ENCODE data around the gene PTX3.

PTX3 gene

GRCh38 chr3:157428853-157429252, 7.8 kb upstream of the PTX3 start:
- TF ChIP-seq YY1 (IDR thresholded peaks at IDR 0.05; ENCODE audit: low read depth) (no peak), EGR1 (IDR thresholded peaks at IDR 0.05) (no peak), NFIC (IDR thresholded peaks at IDR 0.05) (no peak), EP300 (IDR thresholded peaks at IDR 0.05; ENCODE audit: borderline replicate concordance) (no peak), TCF12 (IDR thresholded peaks at IDR 0.05; ENCODE audit: low read depth) (no peak)

DNA sequence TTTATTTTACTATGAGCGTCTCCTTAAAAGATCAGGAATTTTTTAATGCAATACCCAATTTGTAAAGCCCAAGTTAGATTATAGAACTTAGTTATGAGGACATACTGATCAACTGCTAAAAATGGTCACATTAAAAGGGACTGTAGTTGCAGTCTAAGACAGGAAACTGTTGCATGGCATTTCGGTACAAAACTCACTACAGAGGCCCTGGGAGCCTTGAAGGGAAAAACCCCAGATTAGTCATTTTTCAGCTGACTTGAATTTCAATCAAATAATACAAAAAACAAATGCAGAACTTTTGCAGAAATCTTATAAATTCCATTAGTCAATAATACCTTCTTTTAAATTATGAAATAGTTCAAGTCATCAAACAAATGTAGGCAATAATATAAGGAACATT, 6.9 kb upstream of the PTX3 start:
- TF ChIP-seq FOXM1 (IDR thresholded peaks at IDR 0.05; ENCODE audit: borderline replicate concordance, low read depth) (no peak), USF1 (IDR thresholded peaks at IDR 0.05) (no peak), TAF1 (IDR thresholded peaks at IDR 0.05; ENCODE audit: low read depth) (no peak), TEAD4 (IDR thresholded peaks at IDR 0.05) (no peak), RAD21 (IDR thresholded peaks at IDR 0.05; ENCODE audit: low read depth) (no peak), YY1 (IDR thresholded peaks at IDR 0.05; ENCODE audit: low read depth) (no peak), ZBTB7A (IDR thresholded peaks at IDR 0.05; ENCODE audit: low read depth) (no peak), EP300 (IDR thresholded peaks at IDR 0.05; ENCODE audit: borderline replicate concordance) (no peak), CEBPB (IDR thresholded peaks at IDR 0.05) (no peak), NFIC (IDR thresholded peaks at IDR 0.05) (no peak), MAX (IDR thresholded peaks at IDR 0.05) (no peak)

DNA sequence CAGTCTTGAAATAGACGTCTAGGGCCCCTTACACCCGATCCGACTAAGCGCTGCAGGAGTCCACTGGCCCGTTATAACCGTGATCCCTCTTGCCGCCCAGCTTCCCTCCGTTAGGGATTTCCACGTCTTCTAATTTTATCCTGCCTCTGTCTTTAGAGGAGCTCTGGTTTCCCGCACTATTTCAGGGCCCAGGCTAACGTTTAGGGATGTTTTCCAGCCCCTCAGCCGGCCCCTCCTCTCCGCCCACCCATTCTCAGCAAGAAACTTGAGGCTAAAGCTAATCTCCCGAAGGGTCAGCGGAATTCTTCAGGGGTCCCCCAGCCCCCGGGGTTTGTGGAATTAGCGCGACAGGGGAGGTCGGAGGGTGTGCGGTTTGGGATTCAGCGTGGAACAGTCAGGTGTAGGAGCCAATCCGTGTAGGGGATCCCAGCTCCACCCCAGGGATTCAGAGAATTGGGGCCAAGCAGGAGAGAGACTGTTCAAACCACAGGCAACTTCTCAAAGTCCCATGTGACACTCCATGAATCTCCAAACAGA, 1.6 kb downstream of the PTX3 start:
- TF ChIP-seq ZBTB7A (IDR thresholded peaks at IDR 0.05; ENCODE audit: low read depth) (no peak; the same call in 1 of the 2 replicates), CEBPB (IDR thresholded peaks at IDR 0.05) (no peak), NFIC (IDR thresholded peaks at IDR 0.05) (no peak), MAX (IDR thresholded peaks at IDR 0.05) (no peak), TEAD4 (IDR thresholded peaks at IDR 0.05) (no peak), USF1 (IDR thresholded peaks at IDR 0.05) (no peak)
- TF ChIP-seq, protein P1, sequence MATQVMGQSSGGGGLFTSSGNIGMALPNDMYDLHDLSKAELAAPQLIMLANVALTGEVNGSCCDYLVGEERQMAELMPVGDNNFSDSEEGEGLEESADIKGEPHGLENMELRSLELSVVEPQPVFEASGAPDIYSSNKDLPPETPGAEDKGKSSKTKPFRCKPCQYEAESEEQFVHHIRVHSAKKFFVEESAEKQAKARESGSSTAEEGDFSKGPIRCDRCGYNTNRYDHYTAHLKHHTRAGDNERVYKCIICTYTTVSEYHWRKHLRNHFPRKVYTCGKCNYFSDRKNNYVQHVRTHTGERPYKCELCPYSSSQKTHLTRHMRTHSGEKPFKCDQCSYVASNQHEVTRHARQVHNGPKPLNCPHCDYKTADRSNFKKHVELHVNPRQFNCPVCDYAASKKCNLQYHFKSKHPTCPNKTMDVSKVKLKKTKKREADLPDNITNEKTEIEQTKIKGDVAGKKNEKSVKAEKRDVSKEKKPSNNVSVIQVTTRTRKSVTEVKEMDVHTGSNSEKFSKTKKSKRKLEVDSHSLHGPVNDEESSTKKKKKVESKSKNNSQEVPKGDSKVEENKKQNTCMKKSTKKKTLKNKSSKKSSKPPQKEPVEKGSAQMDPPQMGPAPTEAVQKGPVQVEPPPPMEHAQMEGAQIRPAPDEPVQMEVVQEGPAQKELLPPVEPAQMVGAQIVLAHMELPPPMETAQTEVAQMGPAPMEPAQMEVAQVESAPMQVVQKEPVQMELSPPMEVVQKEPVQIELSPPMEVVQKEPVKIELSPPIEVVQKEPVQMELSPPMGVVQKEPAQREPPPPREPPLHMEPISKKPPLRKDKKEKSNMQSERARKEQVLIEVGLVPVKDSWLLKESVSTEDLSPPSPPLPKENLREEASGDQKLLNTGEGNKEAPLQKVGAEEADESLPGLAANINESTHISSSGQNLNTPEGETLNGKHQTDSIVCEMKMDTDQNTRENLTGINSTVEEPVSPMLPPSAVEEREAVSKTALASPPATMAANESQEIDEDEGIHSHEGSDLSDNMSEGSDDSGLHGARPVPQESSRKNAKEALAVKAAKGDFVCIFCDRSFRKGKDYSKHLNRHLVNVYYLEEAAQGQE (IDR thresholded peaks at IDR 0.05; ENCODE audit: low read depth), result no peak

GRCh38 chr3:157441102-157441624, 4.5 kb downstream of the PTX3 start:
- no peak for TF ChIP-seq TEAD4 (IDR thresholded peaks at IDR 0.05)
- TF ChIP-seq CEBPB (IDR thresholded peaks at IDR 0.05), result no peak
- TF ChIP-seq, protein P1 (IDR thresholded peaks at IDR 0.05; ENCODE audit: low read depth), result no peak
- TF ChIP-seq ZBTB7A (IDR thresholded peaks at IDR 0.05; ENCODE audit: low read depth), result no peak
- TF ChIP-seq USF1 (IDR thresholded peaks at IDR 0.05), result no peak

DNA sequence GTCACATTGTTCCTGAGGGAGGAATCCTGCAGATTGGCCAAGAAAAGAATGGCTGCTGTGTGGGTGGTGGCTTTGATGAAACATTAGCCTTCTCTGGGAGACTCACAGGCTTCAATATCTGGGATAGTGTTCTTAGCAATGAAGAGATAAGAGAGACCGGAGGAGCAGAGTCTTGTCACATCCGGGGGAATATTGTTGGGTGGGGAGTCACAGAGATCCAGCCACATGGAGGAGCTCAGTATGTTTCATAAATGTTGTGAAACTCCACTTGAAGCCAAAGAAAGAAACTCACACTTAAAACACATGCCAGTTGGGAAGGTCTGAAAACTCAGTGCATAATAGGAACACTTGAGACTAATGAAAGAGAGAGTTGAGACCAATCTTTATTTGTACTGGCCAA, 6.1 kb downstream of the PTX3 start:
- no peak for TF ChIP-seq FOXM1 (IDR thresholded peaks at IDR 0.05; ENCODE audit: borderline replicate concordance, low read depth)
- no peak for TF ChIP-seq EP300 (IDR thresholded peaks at IDR 0.05; ENCODE audit: borderline replicate concordance)
- TF ChIP-seq MAX (IDR thresholded peaks at IDR 0.05), result no peak
- TF ChIP-seq EGR1 (IDR thresholded peaks at IDR 0.05), result no peak
- TF ChIP-seq YY1 (IDR thresholded peaks at IDR 0.05; ENCODE audit: low read depth), result no peak
- TF ChIP-seq CREB1 (IDR thresholded peaks at IDR 0.05; ENCODE audit: low read depth), result no peak
- TF ChIP-seq CEBPB (IDR thresholded peaks at IDR 0.05), result no peak
- no peak for TF ChIP-seq NFIC (IDR thresholded peaks at IDR 0.05)
- TF ChIP-seq, protein P1 (IDR thresholded peaks at IDR 0.05; ENCODE audit: low read depth), result no peak
- no peak for TF ChIP-seq TEAD4 (IDR thresholded peaks at IDR 0.05)
